ELR (cell line): ENCODE measurements around the gene C2CD5.
"Not testable (repeated sequence)": the region's sequence is repeated elsewhere in the genome, so short reads cannot be mapped to it uniquely, and the experiment has no call there.

Experiments used
- DNase-seq: peaks from one replicate; pipeline ENCODE4 v3.0.0-alpha.2; 2015; ENCODE audit warnings: low read depth

Gene C2CD5, protein sequence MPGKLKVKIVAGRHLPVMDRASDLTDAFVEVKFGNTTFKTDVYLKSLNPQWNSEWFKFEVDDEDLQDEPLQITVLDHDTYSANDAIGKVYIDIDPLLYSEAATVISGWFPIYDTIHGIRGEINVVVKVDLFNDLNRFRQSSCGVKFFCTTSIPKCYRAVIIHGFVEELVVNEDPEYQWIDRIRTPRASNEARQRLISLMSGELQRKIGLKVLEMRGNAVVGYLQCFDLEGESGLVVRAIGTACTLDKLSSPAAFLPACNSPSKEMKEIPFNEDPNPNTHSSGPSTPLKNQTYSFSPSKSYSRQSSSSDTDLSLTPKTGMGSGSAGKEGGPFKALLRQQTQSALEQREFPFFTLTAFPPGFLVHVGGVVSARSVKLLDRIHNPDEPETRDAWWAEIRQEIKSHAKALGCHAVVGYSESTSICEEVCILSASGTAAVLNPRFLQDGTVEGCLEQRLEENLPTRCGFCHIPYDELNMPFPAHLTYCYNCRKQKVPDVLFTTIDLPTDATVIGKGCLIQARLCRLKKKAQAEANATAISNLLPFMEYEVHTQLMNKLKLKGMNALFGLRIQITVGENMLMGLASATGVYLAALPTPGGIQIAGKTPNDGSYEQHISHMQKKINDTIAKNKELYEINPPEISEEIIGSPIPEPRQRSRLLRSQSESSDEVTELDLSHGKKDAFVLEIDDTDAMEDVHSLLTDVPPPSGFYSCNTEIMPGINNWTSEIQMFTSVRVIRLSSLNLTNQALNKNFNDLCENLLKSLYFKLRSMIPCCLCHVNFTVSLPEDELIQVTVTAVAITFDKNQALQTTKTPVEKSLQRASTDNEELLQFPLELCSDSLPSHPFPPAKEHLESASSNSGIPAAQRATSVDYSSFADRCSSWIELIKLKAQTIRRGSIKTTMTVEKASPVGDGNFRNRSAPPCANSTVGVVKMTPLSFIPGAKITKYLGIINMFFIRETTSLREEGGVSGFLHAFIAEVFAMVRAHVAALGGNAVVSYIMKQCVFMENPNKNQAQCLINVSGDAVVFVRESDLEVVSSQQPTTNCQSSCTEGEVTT

DNA sequence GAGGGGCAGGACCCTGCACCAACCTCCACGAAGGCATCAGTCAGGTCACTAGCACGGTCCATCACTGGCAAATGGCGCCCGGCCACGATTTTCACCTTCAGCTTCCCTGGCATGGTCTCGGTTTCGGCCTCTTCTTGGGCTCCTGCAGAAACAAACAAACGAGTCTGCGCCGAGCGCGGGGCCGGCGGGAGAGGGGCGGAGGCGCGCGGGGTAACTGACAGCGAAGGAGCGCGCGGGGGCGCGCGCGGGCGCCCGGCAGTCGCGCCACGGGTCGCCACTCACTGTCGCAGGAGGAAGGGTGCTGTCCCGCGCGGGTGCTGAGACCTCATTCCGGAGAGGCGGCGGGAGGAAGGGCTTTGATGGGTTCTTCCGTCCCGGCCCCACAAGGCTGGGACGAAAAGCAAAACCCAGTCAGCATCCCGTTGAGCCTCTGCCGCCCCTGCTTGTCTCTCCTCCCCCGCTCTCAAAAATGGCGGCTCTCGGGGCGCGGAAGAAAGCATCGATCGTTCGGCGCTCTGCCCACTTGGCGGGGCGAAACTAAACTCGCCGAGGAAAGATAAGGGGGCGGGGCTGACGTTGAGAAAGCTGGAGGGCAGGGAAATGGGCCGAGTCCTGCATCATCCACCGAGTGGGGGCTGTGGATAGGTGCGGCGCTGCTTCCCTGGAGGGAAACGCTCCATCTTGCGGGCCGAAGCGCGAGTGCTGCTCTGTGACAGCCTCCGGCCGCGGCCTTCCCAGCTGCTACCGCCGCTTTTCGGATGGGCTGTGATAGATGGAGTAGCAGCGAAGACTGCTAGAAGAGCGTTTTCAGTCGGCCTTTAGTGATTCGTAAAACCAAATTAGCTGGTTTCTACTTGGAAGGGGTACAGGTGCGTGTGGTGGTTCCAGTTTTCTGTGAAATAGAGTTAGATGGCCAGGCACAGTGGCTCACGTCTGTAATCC, at the start of gene C2CD5:
Gene C2CD5, minus strand, starts transcription at position 505 of the 942 bp plus-strand sequence. Its CDS starts 392 bp downstream, at position 113.
- DNase-seq, result peak; percentile 99

DNA sequence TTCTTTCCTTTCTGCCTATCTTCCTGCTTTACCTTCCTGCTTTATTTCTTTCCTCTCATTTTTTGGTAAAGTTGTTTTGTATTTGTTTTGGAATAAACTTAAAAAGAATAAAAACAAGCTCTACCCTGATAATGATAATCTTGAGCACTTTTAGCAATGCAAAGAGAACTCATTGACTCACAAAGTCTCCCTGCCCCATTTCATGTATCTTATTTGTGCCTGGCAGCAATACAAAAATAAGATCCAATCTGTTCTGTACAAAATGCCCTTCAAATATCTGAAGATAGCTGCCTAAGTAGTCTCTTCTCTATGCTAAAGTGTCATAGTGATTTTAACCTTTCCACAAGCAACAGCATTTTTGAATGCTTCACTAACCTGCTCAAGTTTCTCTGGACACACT, 49.5 kb upstream of the C2CD5 start:
- no peak for DNase-seq

DNA sequence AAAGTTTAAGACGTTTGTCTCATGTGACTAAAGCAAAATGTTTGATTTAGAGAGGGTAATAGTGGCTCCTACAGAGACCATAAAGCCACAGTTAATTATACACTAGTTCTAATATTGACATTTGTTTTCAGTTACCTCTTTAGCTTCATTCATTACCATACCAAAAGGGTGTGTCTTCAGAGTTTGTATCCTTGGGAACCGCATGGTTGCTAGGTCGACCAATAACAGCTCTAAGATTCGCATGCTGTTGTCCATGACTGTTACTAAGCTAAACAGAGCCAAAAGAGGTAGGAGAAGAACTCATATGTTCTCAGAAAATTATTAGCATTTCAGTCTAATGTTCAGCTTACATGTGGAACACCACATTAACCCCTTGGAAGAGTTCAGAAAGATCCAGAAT, 44.5 kb upstream of the C2CD5 start:
- DNase-seq, result no peak

DNA sequence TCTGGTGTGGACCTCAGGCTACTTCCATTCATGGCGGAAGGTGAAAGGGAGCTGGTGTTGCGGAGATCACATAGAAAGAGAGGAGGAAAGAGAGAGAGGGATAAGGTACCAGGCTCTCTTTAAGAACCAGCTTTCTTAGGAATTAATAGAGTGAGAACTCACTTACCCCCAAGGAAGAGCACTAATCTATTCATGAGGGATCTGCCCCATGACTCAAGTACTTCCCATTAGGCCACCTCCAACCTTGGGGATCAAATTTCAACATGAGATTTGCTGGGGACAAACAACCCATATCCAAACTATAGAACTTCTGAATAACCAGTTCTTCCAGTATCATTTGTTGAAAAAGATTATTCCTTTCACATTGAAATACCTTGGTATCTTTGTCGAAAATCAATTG, 34.0 kb upstream of the C2CD5 start:
- no peak for DNase-seq

DNA sequence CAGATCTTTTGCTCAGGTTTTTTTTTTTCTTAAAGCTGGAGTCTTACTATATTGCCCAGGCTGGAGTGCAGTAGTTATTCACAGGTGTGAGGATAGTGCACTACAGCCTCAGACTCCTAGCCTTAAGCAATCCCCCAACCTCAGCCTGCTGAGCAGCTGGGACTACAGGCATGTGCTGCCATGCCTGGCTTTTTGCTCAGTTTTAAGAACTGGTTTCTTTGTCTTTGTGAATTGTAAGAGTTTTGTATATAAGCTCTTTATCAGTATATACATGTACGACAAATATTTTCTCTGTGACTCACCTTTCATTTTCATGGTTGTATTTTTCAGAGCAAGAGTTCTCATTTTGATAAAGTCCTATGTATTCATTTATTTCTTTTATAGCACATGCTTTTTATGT, 33.3 kb upstream of the C2CD5 start:
- DNase-seq, result no peak

DNA sequence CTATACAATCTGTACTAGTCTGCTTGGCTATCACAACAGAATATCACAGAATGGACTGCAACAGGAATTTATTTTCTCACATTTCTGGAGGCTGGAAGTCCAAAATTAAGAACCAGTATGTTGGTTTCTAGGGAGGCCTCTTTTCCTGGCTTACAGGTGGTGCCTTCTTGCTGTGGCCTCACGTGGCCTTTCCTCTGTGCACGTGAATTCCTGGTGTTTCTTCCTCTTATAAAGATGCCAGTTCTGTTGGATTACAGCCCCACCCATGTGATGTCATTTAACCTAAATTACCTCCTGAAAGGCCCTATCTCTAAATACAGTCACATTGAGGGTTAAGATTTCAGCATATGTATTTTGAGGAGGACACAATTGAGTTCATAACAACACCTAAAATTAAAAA, 32.1 kb upstream of the C2CD5 start:
- DNase-seq, result no peak

DNA sequence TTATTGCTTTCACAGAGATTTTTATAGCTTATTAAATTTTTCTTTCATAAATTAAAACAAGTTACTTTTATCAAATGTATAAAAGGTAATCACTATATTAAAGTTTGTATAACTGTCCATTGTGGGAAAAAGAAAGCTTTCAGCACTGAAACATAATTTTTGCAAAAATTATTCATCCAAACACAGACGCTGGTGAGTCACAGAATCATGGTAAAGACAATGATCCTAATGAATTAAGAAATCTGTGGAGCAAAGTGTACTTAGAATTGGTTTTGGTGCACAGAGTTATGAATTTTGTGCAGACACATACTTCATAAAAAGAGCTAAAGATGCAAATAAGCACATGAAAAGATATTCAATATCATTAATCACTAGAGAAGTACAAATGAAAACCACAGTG, 31.7 kb upstream of the C2CD5 start:
- DNase-seq, result no peak

DNA sequence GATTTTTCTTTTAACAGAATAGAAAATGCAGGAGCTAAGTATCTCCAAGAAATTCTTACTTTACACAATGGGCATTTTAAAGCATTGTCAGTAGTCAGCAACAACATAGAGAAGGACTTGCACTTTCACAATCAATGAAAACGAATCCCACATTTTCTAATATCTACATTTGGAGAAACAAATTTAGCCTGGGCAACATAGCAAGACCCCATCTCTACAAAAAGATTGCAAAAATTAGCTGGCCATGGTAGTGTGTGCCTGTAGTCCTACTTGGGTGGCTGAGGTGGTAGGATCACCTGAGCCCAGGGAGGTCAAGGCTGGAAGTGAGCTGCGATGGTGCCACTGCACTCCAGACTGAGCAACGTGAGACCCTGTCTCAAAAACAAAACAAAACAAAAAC, 30.6 kb upstream of the C2CD5 start:
- DNase-seq, result no peak

DNA sequence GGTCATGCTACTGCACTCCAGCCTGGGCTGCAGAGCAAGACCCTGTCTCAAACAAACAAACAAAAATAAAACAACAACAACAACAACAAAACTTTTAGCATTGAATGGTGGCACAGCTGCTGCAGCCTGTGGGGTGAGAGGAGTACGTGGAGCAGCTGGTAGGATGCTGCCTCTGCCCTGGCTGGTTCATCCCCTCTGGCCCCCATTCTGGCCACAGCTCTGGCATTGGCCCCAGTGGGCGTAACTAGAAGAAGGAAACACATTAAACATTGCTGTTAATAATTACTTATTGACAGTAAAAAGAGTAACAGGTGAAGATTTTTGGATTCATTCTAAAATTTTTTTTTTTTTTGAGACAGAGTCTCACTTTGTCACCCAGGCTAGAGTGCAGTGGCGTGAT, 28.8 kb upstream of the C2CD5 start:
- DNase-seq, result no peak

DNA sequence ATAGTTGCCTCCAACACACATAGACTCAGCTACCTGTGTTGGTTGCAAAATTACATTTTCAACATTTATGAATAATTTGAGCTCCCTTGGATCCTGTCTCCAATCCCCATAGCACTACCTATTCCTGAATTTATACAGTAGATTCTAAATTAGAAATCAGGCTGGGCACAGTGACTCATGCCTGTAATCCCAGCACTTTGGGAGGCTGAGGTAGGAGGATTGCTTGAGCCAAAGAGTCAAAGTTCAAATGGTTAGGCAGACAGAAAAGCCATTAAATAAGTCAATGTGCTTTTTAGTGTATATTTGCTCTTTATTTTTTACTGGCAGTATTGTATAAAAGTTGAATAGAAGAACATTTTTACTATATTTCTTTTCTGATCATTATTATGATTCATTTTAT, 24.9 kb upstream of the C2CD5 start:
- DNase-seq, result no peak

DNA sequence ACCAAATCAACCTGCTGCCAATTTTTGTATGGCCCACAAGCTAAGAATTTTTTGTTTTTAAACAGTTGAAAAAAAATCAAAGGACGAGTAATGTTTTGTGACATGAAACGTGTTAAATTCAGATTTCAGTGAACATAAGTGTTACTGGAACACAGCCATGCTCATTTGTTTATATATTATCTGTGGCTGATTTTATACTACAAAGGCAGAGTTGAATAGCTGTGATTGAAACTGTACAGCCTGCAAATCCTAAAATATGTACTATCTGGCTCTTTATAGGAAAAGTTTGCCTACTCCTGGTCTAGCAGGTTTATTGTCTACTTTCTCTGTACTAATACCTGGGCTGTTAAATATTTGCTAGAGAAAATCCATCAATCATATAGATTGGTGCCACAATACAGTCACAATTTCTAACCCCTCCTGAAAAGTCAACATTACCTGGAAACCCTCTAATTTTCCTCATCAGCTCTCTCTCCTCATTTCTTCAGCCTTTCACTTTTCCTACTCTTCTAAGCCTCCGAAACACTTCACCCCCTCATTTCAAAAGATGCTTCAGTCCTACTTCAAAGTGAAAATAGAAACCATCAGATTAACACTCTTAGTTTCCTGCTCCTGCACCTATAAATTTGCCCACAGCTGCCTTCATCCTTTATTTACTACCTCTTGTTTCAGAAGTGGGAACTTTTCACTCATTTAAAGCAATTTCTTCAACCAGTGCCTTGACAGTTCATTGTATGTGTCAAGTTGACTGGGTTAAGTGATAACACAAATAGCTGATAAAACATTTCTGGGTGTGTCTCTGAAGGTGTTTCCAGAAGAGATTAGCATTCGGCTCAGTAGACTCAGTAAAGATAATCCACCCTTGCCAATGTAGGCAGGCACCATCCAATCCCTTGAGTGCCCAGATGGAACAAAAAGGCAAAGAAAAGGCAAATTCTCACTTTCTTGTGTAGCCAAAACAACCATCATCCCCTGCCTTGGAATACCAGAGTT, 18.0 kb upstream of the C2CD5 start:
- no peak for DNase-seq

DNA sequence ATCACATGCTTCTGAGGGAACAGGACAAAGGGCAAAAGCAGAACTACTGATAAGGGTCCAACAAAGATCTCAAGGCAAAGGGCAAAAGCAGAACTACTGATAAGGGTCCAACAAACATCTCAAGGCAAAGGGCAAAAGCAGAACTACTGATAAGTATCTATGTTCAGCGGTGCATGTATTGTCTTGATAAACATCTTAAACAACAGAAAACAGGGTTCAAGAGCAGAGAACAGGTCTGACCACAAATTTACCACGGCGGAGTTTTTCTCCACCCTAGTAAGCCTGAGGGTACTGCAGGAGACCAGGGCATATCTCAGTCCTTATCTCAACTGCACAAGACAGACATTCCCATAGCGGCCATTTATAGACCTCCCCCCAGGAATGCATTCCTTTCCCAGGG, 10.4 kb upstream of the C2CD5 start:
- DNase-seq, result not testable (repeated sequence)

DNA sequence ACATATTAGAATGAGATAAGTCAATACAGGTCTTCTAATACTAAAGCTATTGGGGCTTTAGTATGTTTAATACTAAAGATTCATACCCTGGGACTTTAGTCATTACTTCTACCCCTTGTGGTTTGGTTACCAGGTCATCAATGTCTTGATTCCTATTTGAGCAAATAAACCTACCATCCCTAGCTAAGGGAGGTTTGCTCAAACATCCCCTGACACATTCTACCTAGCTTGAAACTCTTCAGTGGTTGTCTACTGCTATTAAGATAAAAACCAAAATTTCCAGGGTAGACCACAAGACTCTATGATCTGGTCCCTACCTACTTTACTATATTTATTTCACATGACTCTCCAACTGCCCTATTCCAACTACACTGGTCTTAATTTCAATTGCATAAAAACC, 7.3 kb upstream of the C2CD5 start:
- no peak for DNase-seq

DNA sequence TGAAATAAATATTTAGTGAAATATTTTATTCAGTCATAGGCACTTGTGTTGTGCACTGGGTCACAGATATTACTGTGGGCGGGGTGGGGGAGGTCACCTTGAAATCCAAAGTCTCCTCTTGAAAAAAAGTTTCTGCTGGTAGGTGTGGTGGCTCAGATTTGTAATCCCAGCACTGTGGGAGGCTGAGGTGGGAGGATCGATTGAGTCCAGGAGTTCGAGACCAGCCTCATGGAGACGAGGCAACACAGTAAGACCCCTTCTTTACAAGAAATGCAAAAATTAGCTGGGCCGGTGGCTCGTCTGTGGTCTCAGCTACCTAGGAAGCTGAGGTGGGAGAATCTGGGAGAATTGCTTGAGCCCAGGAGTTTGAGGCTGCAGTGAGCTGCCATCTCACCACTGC, 913 bp upstream of the C2CD5 start:
- no peak for DNase-seq

DNA sequence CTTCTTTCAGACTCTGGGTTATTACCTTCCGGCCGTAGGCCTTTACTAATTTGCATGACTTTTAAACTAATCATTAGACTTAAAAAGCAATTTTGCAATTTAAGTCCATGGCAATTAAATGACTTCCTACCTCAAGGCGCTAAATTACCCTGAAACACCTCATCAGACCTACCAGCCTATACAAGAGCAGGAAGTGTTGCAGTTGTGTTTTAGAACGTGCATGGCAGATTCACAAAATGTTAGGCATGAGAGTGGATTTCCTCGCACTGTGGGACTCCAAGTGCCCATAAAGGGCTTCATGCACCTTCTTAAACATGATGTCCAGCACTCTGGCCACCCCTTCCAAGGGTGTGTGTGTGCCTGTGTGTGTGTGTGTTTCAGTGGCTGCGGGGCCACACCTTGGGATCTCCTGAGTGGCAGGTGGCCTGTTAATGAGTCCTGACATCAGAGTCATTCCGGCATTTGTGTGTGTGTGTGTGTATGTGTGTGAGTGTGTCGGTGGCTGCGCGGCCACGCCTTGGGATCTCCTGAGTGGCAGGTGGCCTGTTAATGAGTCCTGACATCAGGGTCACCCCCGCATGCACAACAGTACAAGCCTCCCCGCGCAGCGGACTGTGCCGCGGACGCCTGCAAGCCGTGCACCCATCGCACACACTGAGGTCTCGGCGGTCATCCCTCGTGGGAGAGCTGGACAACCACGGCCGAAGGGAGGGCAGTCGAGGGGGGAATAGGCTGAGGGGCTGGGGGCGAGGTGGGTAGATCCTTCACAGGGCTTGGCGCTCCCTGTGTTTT, 900 bp downstream of the C2CD5 start:
- peak; percentile 48 for DNase-seq

DNA sequence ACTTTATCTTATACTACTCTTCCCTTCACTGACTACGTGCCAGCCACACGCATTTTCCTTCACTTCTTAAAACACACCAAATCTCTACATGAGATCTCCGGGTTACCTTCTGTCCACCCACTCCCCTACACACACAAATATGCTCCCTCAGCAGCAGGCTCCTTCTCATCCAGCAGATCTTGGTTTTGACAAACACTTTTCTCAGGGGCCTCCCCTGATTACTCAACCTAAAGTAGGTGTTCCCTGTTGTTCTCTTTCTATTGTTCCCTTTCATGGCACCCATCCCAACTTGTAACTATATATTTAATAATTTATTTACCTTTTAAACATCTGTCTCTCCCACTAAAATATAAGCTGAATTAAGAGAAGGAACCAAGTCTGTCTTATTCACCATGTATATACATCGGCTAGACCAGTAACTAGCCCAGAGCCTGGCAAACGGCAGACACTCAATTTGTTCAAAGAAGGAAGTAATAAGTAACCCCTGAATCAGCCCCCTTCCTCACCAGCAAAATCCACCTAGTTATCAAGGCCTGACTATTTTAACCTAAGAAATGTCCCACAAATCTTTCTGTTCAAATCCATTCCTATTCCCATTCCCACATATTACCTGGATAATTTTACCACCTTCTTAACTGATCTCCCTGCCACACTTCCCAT, 2.7 kb downstream of the C2CD5 start:
- DNase-seq, result no peak

DNA sequence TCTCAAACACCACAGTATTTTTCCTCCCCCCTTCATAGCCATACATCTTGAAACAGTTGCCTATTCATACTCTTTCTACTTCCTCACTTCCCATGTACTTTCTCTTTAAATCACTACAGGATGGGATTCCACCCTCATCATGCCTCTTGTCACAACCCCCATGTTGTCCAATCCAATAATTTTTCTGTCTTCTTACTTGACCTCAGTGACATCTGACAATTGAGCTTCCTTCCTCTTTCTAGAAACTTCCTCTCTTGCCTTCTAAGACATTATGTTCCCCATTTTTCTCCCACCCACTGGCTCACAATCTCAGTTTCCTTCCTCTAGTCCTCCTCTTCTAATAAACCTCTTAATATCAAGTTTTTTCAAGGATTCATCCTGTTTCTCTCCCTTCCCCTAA, 5.3 kb downstream of the C2CD5 start:
- no peak for DNase-seq

DNA sequence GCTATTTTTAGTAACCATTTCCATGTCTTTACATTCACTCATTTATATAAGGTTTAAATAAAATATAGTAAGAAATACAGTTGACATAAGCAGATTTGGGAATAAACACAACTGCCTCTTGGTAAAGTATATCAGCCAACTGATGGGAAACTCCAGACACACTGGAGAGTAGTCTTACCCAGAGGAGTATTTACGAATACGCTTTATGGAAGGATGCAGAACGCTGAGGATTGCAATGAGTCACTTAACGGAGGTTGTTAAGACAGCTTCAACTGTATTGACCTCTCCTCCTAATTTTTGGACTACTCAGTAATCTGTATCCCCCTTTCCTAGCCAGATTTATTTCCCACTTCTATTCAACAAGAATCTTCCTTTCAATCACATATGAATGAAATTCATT, 6.0 kb downstream of the C2CD5 start:
- peak; percentile 21 for DNase-seq

DNA sequence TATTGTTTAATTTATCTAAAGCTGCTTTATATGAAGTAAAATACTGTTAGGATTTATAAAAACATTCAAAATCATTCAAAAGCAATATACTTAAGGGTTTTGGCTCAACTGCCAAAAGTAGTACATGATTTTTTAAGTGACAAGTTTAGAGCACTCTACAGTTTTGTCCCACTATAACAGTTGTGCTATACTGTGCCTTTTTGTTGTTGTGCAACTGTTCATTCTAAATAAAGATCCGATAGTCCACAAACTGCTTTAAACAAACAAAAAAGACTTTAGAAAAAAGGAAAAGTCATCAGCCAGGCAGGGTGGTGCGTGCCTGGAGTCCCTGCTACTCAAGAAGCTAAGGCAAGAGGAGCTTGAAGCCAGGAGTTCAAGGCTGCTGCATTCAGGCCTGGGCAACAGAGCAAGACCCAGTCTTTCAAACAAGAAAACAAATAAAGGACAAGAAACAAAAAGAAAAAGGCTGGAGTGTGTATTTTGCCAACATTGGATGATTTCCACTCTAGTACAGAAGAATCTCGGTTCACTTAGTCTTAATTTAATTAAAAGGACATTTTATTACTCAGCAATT, 7.3 kb downstream of the C2CD5 start:
- no peak for DNase-seq
